Measurements from ENCODE around the gene ISCA2. TPM values are rescaled to one million over a fixed set of nuclear protein-coding genes. Genes with fewer than 3 reads are reported as not detected.

The ISCA2 gene
- total RNA-seq, 1 donor from 2014 or later, result 35.3 TPM

DNA sequence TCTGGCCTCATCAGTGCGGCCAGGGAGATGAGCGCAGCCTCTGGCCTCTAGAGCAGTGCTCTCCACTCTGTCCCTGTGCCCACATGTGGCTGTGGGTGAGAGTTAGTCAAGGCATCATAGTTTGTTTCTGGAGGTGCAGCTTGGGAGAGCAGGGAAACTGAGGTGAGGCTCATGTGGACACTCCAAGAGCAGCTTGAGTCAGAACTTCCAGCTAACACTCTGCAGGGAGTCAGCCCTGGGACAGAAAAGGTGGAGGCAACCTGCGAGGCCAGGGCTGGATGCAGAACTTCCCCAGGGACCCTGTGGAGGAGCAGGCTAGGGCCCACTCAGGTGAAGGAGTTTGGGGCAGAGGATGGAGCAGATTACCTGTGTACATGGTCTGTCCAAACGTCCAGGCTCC, 10.8 kb downstream of the ISCA2 start:
- Mint-ChIP-seq H3K4me3 (no peak overlapping the region), H3K27me3 (peaks cover 6% of the 10 kb centered on the region), H3K4me1 (peaks cover 15% of the 10 kb centered on the region), H3K9me3 (no peaks in the 10 kb centered on the region), H3K36me3 (ENCODE audit: low read depth) (no peaks in the 10 kb centered on the region), H3K27ac (no peak overlapping the region)
- ChIA-PET CTCF (no interaction called here), POLR2A (no interaction called here)
- TF ChIP-seq, protein P1, sequence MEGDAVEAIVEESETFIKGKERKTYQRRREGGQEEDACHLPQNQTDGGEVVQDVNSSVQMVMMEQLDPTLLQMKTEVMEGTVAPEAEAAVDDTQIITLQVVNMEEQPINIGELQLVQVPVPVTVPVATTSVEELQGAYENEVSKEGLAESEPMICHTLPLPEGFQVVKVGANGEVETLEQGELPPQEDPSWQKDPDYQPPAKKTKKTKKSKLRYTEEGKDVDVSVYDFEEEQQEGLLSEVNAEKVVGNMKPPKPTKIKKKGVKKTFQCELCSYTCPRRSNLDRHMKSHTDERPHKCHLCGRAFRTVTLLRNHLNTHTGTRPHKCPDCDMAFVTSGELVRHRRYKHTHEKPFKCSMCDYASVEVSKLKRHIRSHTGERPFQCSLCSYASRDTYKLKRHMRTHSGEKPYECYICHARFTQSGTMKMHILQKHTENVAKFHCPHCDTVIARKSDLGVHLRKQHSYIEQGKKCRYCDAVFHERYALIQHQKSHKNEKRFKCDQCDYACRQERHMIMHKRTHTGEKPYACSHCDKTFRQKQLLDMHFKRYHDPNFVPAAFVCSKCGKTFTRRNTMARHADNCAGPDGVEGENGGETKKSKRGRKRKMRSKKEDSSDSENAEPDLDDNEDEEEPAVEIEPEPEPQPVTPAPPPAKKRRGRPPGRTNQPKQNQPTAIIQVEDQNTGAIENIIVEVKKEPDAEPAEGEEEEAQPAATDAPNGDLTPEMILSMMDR (IDR thresholded peaks at IDR 0.05), result no peak
- DNase-seq, result no peak
- intact Hi-C loops (cut with micrococcal nuclease), result no loop called here
- ATAC-seq (ENCODE audit: low read depth), result no peak

DNA sequence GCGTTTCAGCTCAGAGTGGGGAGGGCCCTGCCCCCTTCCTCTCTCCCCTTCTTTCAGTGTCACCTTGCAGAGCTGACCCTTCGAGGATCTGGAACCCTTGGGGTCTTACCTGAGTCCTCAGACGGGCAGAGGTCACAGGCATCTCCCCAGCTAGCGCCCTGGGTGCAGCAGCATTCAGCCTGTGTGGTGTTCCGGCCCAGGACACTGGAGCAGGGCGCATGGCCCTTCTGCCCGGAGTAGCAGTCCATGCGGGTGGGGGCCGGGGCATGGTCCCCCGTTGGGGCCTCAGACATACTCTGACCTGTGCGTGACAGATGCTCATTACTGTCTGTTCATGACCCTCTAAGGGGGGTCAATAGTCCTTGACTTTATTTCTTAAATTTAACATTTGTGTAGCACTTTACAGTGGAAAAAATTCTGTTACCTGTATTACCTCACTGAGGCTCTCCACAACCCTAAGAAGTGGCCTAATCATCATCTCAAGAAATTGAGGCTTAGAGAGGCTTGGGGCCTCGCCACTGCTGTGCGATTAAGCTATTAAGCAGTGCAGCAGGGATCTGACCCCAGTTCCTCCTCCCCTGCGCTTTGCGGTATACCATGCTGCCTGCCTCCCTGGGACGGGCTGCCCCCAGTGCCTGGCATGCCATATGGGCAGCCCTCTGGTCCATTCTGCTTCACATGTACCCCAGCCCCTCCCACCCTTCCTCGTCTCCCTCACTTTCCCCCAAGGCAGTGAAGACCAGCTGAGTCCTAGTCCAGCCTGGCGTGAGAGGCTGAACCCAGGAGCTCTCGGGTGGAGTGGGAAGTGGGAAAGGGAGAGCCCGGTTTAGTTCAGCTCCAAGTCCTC, 11.5 kb downstream of the ISCA2 start:
- CTCF ChIA-PET, result no interaction called here
- TF ChIP-seq, protein P1 (IDR thresholded peaks at IDR 0.05), result no peak
- Mint-ChIP-seq H3K4me3 (no peak overlapping the region), H3K27me3 (peaks cover 11% of the 10 kb centered on the region), H3K36me3 (ENCODE audit: low read depth) (no peaks in the 10 kb centered on the region), H3K9me3 (no peaks in the 10 kb centered on the region), H3K4me1 (peaks cover 15% of the 10 kb centered on the region), H3K27ac (no peak overlapping the region)
- POLR2A ChIA-PET, result interaction anchor here (0.5 kb wide), 1 partner anchor 11 kb away, joined by 6 read pairs; the partner anchor contains the start of gene ISCA2
- ATAC-seq (ENCODE audit: low read depth), result no peak
- no peak for DNase-seq
- intact Hi-C loops (cut with micrococcal nuclease), result no loop called here

DNA sequence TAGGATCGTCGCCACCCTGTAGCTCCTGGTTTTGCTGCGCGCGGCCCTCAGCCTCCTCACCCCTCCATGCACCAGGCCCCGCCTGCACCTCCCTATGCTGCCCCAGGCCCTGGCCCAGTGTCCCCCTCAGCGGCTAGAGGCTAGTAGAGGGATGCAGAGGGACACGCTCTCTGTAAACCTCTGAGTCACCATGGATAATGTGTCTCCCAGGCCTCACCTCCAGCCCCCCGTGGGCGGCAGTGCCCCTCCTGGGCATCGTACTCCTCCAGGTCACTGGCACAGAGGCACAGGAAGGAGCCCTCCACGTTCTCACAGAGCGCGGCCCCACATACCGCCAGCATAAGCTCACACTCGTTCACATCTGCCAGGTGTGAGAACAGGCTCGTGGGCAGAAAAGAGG, 12.3 kb downstream of the ISCA2 start:
- CTCF ChIA-PET, result no interaction called here
- Mint-ChIP-seq H3K4me1 (peaks cover 15% of the 10 kb centered on the region), H3K9me3 (no peaks in the 10 kb centered on the region), H3K27me3 (peaks cover 11% of the 10 kb centered on the region), H3K36me3 (ENCODE audit: low read depth) (no peaks in the 10 kb centered on the region), H3K4me3 (no peak overlapping the region), H3K27ac (no peak overlapping the region)
- ATAC-seq (ENCODE audit: low read depth), result peak; percentile 14
- DNase-seq, result no peak
- TF ChIP-seq, protein P1 (IDR thresholded peaks at IDR 0.05), result no peak
- intact Hi-C loops (cut with micrococcal nuclease), result no loop called here
- POLR2A ChIA-PET, result interaction anchor here (0.5 kb wide), 1 partner anchor 12 kb away, joined by 6 read pairs; the partner anchor contains the start of gene ISCA2

DNA sequence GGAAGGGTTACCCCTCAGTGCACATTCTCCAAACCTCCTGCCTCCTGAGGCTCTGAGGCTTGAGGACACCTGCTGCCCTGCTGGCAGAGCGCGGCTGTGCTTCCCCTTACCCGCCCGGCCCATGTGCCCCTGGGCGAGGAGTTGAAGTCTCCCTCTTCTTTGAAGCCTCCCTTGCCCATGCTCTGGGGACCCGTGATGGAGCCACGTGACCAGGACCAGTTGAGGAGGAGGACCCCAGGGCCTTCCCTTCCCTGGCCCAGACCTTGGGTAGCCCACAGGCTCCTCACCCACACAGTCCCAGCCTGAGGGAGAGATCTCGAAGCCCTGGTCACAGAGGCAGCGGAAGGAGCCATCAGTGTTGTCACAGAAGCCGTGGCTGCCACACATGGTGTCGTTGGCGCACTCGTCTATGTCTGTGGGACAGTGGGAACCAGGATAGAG, 12.9 kb downstream of the ISCA2 start:
- DNase-seq (no peak), ATAC-seq (ENCODE audit: low read depth) (peak; percentile 71)
- Mint-ChIP-seq H3K27me3 (peaks cover 14% of the 10 kb centered on the region), H3K9me3 (no peaks in the 10 kb centered on the region), H3K4me3 (no peak overlapping the region), H3K27ac (no peak overlapping the region), H3K36me3 (ENCODE audit: low read depth) (no peaks in the 10 kb centered on the region), H3K4me1 (peaks cover 15% of the 10 kb centered on the region)
- ChIA-PET CTCF (no interaction called here), POLR2A (no interaction called here)
- intact Hi-C loops (cut with micrococcal nuclease), result no loop called here
- TF ChIP-seq, protein P1 (IDR thresholded peaks at IDR 0.05), result no peak

DNA sequence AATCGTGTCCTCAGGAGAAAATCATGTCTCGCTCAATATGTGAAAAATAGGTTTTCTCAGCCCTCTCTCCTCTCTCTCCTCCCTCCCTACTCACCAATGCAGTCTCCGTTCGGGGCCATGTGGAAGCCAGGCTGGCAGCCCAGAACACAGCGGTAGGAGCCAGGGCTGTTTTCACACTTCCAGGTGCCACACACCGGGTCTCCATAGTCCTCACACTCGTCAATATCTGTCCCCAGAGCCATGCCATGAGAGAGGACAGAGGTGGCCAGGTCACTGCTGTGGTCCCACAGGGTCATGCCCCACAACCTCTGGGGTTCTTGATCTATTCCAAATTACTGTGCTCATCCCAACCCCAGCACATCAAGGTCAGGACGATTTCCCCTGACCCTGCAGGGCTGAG, 13.5 kb downstream of the ISCA2 start:
- H3K9me3 Mint-ChIP-seq, result no peaks in the 10 kb centered on the region
- DNase-seq, result no peak
- no peak overlapping the region for H3K4me3 Mint-ChIP-seq
- no peak for ATAC-seq (ENCODE audit: low read depth)
- intact Hi-C loops (cut with micrococcal nuclease), result no loop called here
- CTCF ChIA-PET, result no interaction called here
- TF ChIP-seq, protein P1 (IDR thresholded peaks at IDR 0.05), result no peak
- peaks cover 14% of the 10 kb centered on the region for H3K27me3 Mint-ChIP-seq
- H3K36me3 Mint-ChIP-seq (ENCODE audit: low read depth), result no peaks in the 10 kb centered on the region
- H3K27ac Mint-ChIP-seq, result no peak overlapping the region
- POLR2A ChIA-PET, result no interaction called here
- H3K4me1 Mint-ChIP-seq, result peaks cover 15% of the 10 kb centered on the region
